ENCODE data around the gene NGB.

The NGB gene

GRCh38 chr14:77249286-77249685, 21.7 kb downstream of the NGB start:
- H2AFZ ChIP-seq (ENCODE audit: low read length, unreplicated experiment) = no peak overlapping the region
- no peak overlapping the region for H3K27ac ChIP-seq (ENCODE audit: low read depth, low read length)
- H3K27me3 ChIP-seq (ENCODE audit: insufficient read depth, low read length) = peaks cover 39% of the 10 kb centered on the region
- no peaks in the 10 kb centered on the region for H3K4me1 ChIP-seq (ENCODE audit: control insufficient read depth, insufficient read depth, low read length, unreplicated experiment)
- no peaks in the 10 kb centered on the region for H3K36me3 ChIP-seq (ENCODE audit: insufficient read depth, low read length)
- no peaks in the 10 kb centered on the region for H3K79me2 ChIP-seq (ENCODE audit: control insufficient read depth, insufficient read depth, low read length, unreplicated experiment)
- H3K4me3 ChIP-seq (ENCODE audit: low read depth, low read length) = no peak overlapping the region

- Histone ChIP-seq H3K79me2 (ENCODE audit: control insufficient read depth, insufficient read depth, low read length, unreplicated experiment) (no peaks in the 10 kb centered on the region), H2AFZ (ENCODE audit: low read length, unreplicated experiment) (no peak overlapping the region), H3K4me3 (ENCODE audit: low read depth, low read length) (no peak overlapping the region), H3K36me3 (ENCODE audit: insufficient read depth, low read length) (no peaks in the 10 kb centered on the region), H3K4me1 (ENCODE audit: control insufficient read depth, insufficient read depth, low read length, unreplicated experiment) (no peaks in the 10 kb centered on the region), H3K27me3 (ENCODE audit: insufficient read depth, low read length) (peaks cover 38% of the 10 kb centered on the region), H3K27ac (ENCODE audit: low read depth, low read length) (no peak overlapping the region)
Observed at GRCh38 chr14:77248666-77249065, 22.3 kb downstream of the NGB start.

GRCh38 chr14:77246784-77247183, 24.2 kb downstream of the NGB start:
- no peaks in the 10 kb centered on the region for H3K79me2 ChIP-seq (ENCODE audit: control insufficient read depth, insufficient read depth, low read length, unreplicated experiment)
- peaks cover 26% of the 10 kb centered on the region for H3K27me3 ChIP-seq (ENCODE audit: insufficient read depth, low read length)
- no peak overlapping the region for H2AFZ ChIP-seq (ENCODE audit: low read length, unreplicated experiment)
- H3K36me3 ChIP-seq (ENCODE audit: insufficient read depth, low read length) = no peaks in the 10 kb centered on the region
- H3K27ac ChIP-seq (ENCODE audit: low read depth, low read length) = no peak overlapping the region
- H3K4me1 ChIP-seq (ENCODE audit: control insufficient read depth, insufficient read depth, low read length, unreplicated experiment) = no peaks in the 10 kb centered on the region
- H3K4me3 ChIP-seq (ENCODE audit: low read depth, low read length) = no peak overlapping the region

GRCh38 chr14:77245820-77246219, 25.2 kb downstream of the NGB start:
- no peaks in the 10 kb centered on the region for H3K36me3 ChIP-seq (ENCODE audit: insufficient read depth, low read length)
- H3K27me3 ChIP-seq (ENCODE audit: insufficient read depth, low read length) = peaks cover 20% of the 10 kb centered on the region
- no peak overlapping the region for H2AFZ ChIP-seq (ENCODE audit: low read length, unreplicated experiment)
- H3K79me2 ChIP-seq (ENCODE audit: control insufficient read depth, insufficient read depth, low read length, unreplicated experiment) = no peaks in the 10 kb centered on the region
- no peak overlapping the region for H3K4me3 ChIP-seq (ENCODE audit: low read depth, low read length)
- no peaks in the 10 kb centered on the region for H3K4me1 ChIP-seq (ENCODE audit: control insufficient read depth, insufficient read depth, low read length, unreplicated experiment)
- no peak overlapping the region for H3K27ac ChIP-seq (ENCODE audit: low read depth, low read length)

DNA sequence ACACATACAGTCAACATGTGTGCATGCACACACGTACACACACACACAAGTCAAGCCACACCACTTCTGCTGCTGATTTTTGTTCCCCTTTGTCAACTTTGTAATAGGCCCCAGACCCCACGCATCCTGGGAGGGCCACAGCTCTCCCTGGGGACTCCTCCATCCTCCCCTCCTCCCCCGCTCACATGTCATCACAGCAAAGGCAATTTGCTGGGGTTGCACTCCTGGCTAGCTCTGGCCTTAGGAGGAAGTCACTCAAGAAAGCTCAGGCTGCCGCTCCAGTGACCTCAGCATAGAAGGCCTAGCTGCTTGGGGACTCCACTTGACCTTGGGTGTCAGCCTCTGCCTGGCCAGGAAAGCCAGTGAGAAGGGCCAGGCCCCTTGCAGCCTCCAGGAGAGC, 27.2 kb downstream of the NGB start:
- no peak overlapping the region for H2AFZ ChIP-seq (ENCODE audit: low read length, unreplicated experiment)
- no peaks in the 10 kb centered on the region for H3K4me1 ChIP-seq (ENCODE audit: control insufficient read depth, insufficient read depth, low read length, unreplicated experiment)
- peaks cover 31% of the 10 kb centered on the region; the same call in 1 of the 2 replicates for H3K27me3 ChIP-seq (ENCODE audit: insufficient read depth, low read length)
- no peaks in the 10 kb centered on the region for H3K36me3 ChIP-seq (ENCODE audit: insufficient read depth, low read length)
- no peak overlapping the region for H3K4me3 ChIP-seq (ENCODE audit: low read depth, low read length)
- no peak overlapping the region for H3K27ac ChIP-seq (ENCODE audit: low read depth, low read length)
- no peaks in the 10 kb centered on the region for H3K79me2 ChIP-seq (ENCODE audit: control insufficient read depth, insufficient read depth, low read length, unreplicated experiment)

DNA sequence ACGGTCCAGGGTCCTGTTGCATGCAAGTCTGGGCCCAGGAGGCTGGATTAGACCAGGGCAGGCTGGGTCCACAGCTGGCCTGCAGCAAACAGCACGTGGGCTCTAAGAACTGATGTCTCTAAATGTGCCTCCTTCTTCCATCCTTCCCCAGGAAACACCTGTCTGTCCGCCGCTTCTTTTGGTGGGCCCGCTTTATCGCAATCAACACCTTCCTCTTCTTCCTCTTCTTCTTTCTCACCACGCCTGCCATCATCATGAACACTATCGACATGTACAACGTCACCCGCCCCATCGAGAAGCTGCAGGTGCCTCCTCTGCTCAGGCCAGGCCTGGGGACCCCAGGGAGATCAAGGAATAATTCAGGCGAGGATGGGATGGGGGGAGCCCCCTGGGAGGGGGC, 28.3 kb downstream of the NGB start:
- Histone ChIP-seq H3K36me3 (ENCODE audit: insufficient read depth, low read length) (no peaks in the 10 kb centered on the region), H3K4me3 (ENCODE audit: low read depth, low read length) (no peak overlapping the region), H2AFZ (ENCODE audit: low read length, unreplicated experiment) (no peak overlapping the region), H3K27ac (ENCODE audit: low read depth, low read length) (no peak overlapping the region), H3K27me3 (ENCODE audit: insufficient read depth, low read length) (peaks cover 38% of the 10 kb centered on the region; the same call in 1 of the 2 replicates), H3K4me1 (ENCODE audit: control insufficient read depth, insufficient read depth, low read length, unreplicated experiment) (no peaks in the 10 kb centered on the region), H3K79me2 (ENCODE audit: control insufficient read depth, insufficient read depth, low read length, unreplicated experiment) (no peaks in the 10 kb centered on the region)

DNA sequence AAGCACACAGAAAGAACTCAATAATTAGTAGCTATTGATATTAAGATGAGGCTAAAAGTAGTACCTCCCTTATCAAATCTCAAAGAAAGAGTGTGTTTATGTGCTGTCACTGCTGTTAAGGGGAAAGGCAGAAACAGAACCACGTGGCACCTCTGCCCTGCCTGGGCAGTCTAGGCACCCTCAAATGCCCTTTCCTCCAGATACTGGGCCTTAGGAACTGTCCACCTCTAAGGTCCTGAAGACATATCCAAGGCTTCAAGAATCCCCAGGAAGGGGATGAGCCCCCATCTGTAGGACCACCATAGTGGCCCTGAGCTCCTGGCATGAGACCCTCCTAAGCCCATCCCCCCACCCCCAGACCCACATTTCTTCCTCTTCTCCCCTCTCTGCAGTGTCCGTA, 29.1 kb downstream of the NGB start:
- Histone ChIP-seq H3K27ac (ENCODE audit: low read depth, low read length) (no peak overlapping the region), H3K27me3 (ENCODE audit: insufficient read depth, low read length) (peaks cover 40% of the 10 kb centered on the region; the same call in 1 of the 2 replicates), H3K4me3 (ENCODE audit: low read depth, low read length) (no peak overlapping the region), H3K36me3 (ENCODE audit: insufficient read depth, low read length) (no peaks in the 10 kb centered on the region), H3K79me2 (ENCODE audit: control insufficient read depth, insufficient read depth, low read length, unreplicated experiment) (no peaks in the 10 kb centered on the region), H2AFZ (ENCODE audit: low read length, unreplicated experiment) (no peak overlapping the region), H3K4me1 (ENCODE audit: control insufficient read depth, insufficient read depth, low read length, unreplicated experiment) (no peaks in the 10 kb centered on the region)

- no peak overlapping the region for H3K4me3 ChIP-seq (ENCODE audit: low read depth, low read length)
- H3K27ac ChIP-seq (ENCODE audit: low read depth, low read length) = no peak overlapping the region
- H3K4me1 ChIP-seq (ENCODE audit: control insufficient read depth, insufficient read depth, low read length, unreplicated experiment) = no peaks in the 10 kb centered on the region
- H3K36me3 ChIP-seq (ENCODE audit: insufficient read depth, low read length) = no peaks in the 10 kb centered on the region
- no peak overlapping the region for H2AFZ ChIP-seq (ENCODE audit: low read length, unreplicated experiment)
- H3K79me2 ChIP-seq (ENCODE audit: control insufficient read depth, insufficient read depth, low read length, unreplicated experiment) = no peaks in the 10 kb centered on the region
- peaks cover 40% of the 10 kb centered on the region; the same call in 1 of the 2 replicates for H3K27me3 ChIP-seq (ENCODE audit: insufficient read depth, low read length)
Observed at GRCh38 chr14:77240336-77240915, 30.6 kb downstream of the NGB start.

DNA sequence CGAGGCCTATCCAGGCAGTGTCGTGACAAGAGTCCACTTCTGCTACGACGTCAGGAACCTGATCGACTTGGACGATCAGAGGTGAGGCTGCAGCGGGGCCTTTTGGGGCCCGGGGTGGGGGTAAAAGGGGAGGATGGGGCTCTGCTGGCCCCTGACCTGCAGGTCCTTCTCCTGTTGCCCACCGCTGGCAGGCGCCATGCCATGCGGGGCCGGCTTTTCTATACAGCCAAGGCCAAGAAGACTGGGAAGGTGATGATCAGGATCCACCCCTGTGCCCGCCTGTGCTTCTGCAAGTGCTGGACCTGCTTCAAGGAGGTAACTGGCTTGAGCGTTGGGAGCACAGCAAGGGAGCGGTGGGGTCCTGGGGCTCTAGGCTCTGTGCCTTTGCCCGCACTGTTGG, 31.6 kb downstream of the NGB start:
- H2AFZ ChIP-seq (ENCODE audit: low read length, unreplicated experiment) = no peak overlapping the region
- H3K27ac ChIP-seq (ENCODE audit: low read depth, low read length) = no peak overlapping the region
- H3K79me2 ChIP-seq (ENCODE audit: control insufficient read depth, insufficient read depth, low read length, unreplicated experiment) = no peaks in the 10 kb centered on the region
- H3K4me3 ChIP-seq (ENCODE audit: low read depth, low read length) = no peak overlapping the region
- no peaks in the 10 kb centered on the region for H3K36me3 ChIP-seq (ENCODE audit: insufficient read depth, low read length)
- peaks cover 37% of the 10 kb centered on the region; the same call in 1 of the 2 replicates for H3K27me3 ChIP-seq (ENCODE audit: insufficient read depth, low read length)
- H3K4me1 ChIP-seq (ENCODE audit: control insufficient read depth, insufficient read depth, low read length, unreplicated experiment) = no peaks in the 10 kb centered on the region

DNA sequence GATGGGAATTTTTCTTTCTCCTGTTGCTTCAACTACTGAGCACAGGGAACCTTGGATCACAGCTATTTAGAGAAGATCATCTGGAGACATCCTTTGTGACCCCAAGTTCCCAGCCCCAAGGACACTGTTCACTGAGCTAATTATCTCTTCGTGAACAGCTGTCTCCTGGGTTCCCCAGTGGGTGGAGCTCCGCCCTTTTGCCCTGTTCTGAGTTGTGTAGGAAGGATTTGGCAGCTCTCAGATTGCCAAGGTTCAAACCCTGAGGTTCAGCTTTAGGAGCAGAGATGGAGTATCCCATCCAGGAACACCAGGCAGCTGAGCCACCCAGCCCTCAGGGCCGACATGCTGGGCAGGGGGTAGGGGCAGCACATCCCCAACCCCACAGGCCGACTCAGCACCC, 32.0 kb downstream of the NGB start:
- Histone ChIP-seq H3K4me1 (ENCODE audit: control insufficient read depth, insufficient read depth, low read length, unreplicated experiment) (no peaks in the 10 kb centered on the region), H2AFZ (ENCODE audit: low read length, unreplicated experiment) (no peak overlapping the region), H3K27me3 (ENCODE audit: insufficient read depth, low read length) (peaks cover 33% of the 10 kb centered on the region; the same call in 1 of the 2 replicates)

DNA sequence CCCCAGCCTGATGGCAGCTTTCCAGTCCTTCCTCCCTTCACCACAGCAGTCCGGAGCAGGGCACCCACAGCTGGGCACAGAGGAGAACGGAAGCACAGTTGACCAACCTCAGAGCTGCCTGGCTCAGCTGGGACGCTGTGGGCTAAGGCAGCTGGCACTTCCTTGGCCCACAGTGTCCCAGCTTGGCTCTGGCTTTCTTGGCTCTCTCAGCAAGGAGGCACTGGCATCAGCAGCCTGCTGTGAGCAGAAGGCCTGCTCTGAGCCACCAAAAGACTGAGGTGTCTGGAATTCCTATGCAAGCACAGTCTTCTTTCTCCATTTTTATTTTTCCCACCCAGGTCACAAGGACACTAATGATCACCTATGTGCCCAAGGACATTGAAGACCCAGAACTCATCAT, 32.6 kb downstream of the NGB start:
- H3K36me3 ChIP-seq (ENCODE audit: insufficient read depth, low read length) = no peaks in the 10 kb centered on the region
- H3K27ac ChIP-seq (ENCODE audit: low read depth, low read length) = no peak overlapping the region
- H3K4me1 ChIP-seq (ENCODE audit: control insufficient read depth, insufficient read depth, low read length, unreplicated experiment) = no peaks in the 10 kb centered on the region
- no peak overlapping the region for H2AFZ ChIP-seq (ENCODE audit: low read length, unreplicated experiment)
- peaks cover 36% of the 10 kb centered on the region; the same call in 1 of the 2 replicates for H3K27me3 ChIP-seq (ENCODE audit: insufficient read depth, low read length)
- no peak overlapping the region for H3K4me3 ChIP-seq (ENCODE audit: low read depth, low read length)
- no peaks in the 10 kb centered on the region for H3K79me2 ChIP-seq (ENCODE audit: control insufficient read depth, insufficient read depth, low read length, unreplicated experiment)

More for the DNA sequence above, 32.0 kb downstream of the NGB start:
- H3K79me2 ChIP-seq (ENCODE audit: control insufficient read depth, insufficient read depth, low read length, unreplicated experiment) = no peaks in the 10 kb centered on the region
- no peaks in the 10 kb centered on the region for H3K36me3 ChIP-seq (ENCODE audit: insufficient read depth, low read length)
- no peak overlapping the region for H3K4me3 ChIP-seq (ENCODE audit: low read depth, low read length)
- H3K27ac ChIP-seq (ENCODE audit: low read depth, low read length) = no peak overlapping the region
